Peyer's patch (tissue), 4 donors: Measurements from ENCODE around the gene PIF1. TPM values are rescaled to one million over a fixed set of nuclear protein-coding genes. Genes with fewer than 3 reads are reported as not detected.
"Not testable (repeated sequence)": the region's sequence is repeated elsewhere in the genome, so short reads cannot be mapped to it uniquely, and the experiment has no call there.

Experiments used
- DNase-seq, 3 donors: peaks; one replicate each; pipeline ENCODE4 v3.0.0-alpha.2; 2017 to 2019
- H3K27ac ChIP-seq, 4 donors: fragments of 200-600 bp; sonication (generic); one replicate each; pipeline ENCODE4 v1.5.1; 2016 to 2019
- H3K27me3 ChIP-seq, 2 donors: fragments of 200-600 bp; sonication (generic); one replicate each; pipeline ENCODE4 v1.5.1; 2019
- H3K36me3 ChIP-seq, 3 donors: fragments of 200-600 bp; sonication (generic); one replicate each; pipeline ENCODE4 v1.5.1; 2016 to 2019
- H3K4me1 ChIP-seq, 4 donors: fragments of 200-600 bp; sonication (generic); one replicate each; pipeline ENCODE4 v1.5.1; 2016 to 2019
- H3K4me3 ChIP-seq, 4 donors: fragments of 200-600 bp; sonication (generic); 1 replicate in 3 of 4; 2 replicates in 1 of 4; pipeline ENCODE4 v1.5.1; 2016 to 2019; ENCODE audit warnings: mild to moderate bottlenecking in 1 of 4
- H3K9me3 ChIP-seq, 4 donors: fragments of 200-600 bp; sonication (generic); one replicate each; pipeline ENCODE4 v1.5.1; 2016 to 2019; ENCODE audit warnings: mild to moderate bottlenecking in 1 of 4
- CTCF ChIP-seq, 6 experiments: fragments of 450-650 bp in 4 of 6; fragments of 200-600 bp in 2 of 6; sonication (generic) in 1 of 6; IDR thresholded peaks; one replicate each; pipeline ENCODE4 v1.5.1; 2017 to 2019; ENCODE audit warnings: antibody characterized with exemption in 6 of 6, mild to moderate bottlenecking in 3 of 6, moderate library complexity in 1 of 6
- POLR2A ChIP-seq, 2 donors: fragments of 450-650 bp; IDR thresholded peaks; one replicate each; pipeline ENCODE4 v1.5.1; 2017; ENCODE audit warnings: antibody characterized with exemption in 2 of 2, mild to moderate bottlenecking in 2 of 2, moderate library complexity in 2 of 2
- total RNA-seq, 4 donors: library from RNA; depleted of rRNA; stranded (reverse); fragments of >200 nt; gene quantifications; one replicate each; pipeline ENCODE4 v1.1.0, GENCODE V29; 2016

PIF1 gene
- total RNA-seq, 4 donors from 2014 or later: 3.5 to 8.5 (median 6.9) TPM

GRCh38 chr15:64836023-64836536 is 10.6 kb upstream of the PIF1 start:
- TF ChIP-seq CTCF (IDR thresholded peaks at IDR 0.05) (peak in 1 of 6 experiments; percentile 23), POLR2A (IDR thresholded peaks at IDR 0.05) (no peak)
- Histone ChIP-seq H3K27me3 (no peaks in the 10 kb centered on the region), H3K36me3 (no peaks in the 10 kb centered on the region), H3K9me3 (no peaks in the 10 kb centered on the region), H3K4me3 (peak overlapping the region in 2 of 4 donors; percentile 6), H3K4me1 (peaks cover 0 to 11% (median 5%) of the 10 kb centered on the region in 4 donors), H3K27ac (peak overlapping the region; percentile 16 to 74 (median 48))
- DNase-seq: no peak

GRCh38 chr15:64833690-64834089 is 8.2 kb upstream of the PIF1 start:
- no peak overlapping the region for H3K27ac ChIP-seq
- H3K36me3 ChIP-seq: no peaks in the 10 kb centered on the region
- H3K9me3 ChIP-seq: no peaks in the 10 kb centered on the region
- no peak for TF ChIP-seq POLR2A (IDR thresholded peaks at IDR 0.05)
- TF ChIP-seq CTCF (IDR thresholded peaks at IDR 0.05): no peak
- no peak overlapping the region for H3K4me3 ChIP-seq
- no peak for DNase-seq
- peaks cover 0 to 6% (median 3%) of the 10 kb centered on the region in 4 donors for H3K4me1 ChIP-seq
- H3K27me3 ChIP-seq: no peaks in the 10 kb centered on the region

- TF ChIP-seq CTCF (IDR thresholded peaks at IDR 0.05): no peak
- TF ChIP-seq POLR2A (IDR thresholded peaks at IDR 0.05): no peak
- Histone ChIP-seq H3K9me3 (no peaks in the 10 kb centered on the region), H3K4me1 (peaks cover 3 to 19% (median 8%) of the 10 kb centered on the region in 4 donors), H3K27me3 (no peaks in the 10 kb centered on the region), H3K27ac (no peak overlapping the region), H3K36me3 (no peaks in the 10 kb centered on the region), H3K4me3 (no peak overlapping the region)
- DNase-seq: no peak
Observed at GRCh38 chr15:64828985-64829384, 3.5 kb upstream of the PIF1 start.

GRCh38 chr15:64824929-64825430 is 467 bp downstream of the PIF1 start:
- DNase-seq: no peak
- H3K4me3 ChIP-seq: peak overlapping the region; percentile 23 to 56 (median 51)
- TF ChIP-seq POLR2A (IDR thresholded peaks at IDR 0.05) (no peak), CTCF (IDR thresholded peaks at IDR 0.05) (no peak)
- peaks cover 3 to 27% (median 9%) of the 10 kb centered on the region in 4 donors for H3K4me1 ChIP-seq
- H3K27ac ChIP-seq: peak overlapping the region in 2 of 4 donors; percentile 29 to 77
- H3K36me3 ChIP-seq: no peaks in the 10 kb centered on the region
- no peaks in the 10 kb centered on the region for H3K27me3 ChIP-seq
- H3K9me3 ChIP-seq: no peaks in the 10 kb centered on the region

- H3K27ac ChIP-seq: no peak overlapping the region
- H3K4me1 ChIP-seq: no peaks in the 10 kb centered on the region
- H3K4me3 ChIP-seq: no peak overlapping the region
- DNase-seq: no peak
- TF ChIP-seq CTCF (IDR thresholded peaks at IDR 0.05) (no peak), POLR2A (IDR thresholded peaks at IDR 0.05) (no peak)
- no peaks in the 10 kb centered on the region for H3K27me3 ChIP-seq
- no peaks in the 10 kb centered on the region for H3K36me3 ChIP-seq
- no peaks in the 10 kb centered on the region for H3K9me3 ChIP-seq
Observed at GRCh38 chr15:64816452-64816851, 9.0 kb downstream of the PIF1 start.

GRCh38 chr15:64814965-64815364 is 10.5 kb downstream of the PIF1 start:
- not testable (repeated sequence) for H3K36me3 ChIP-seq, H3K9me3 ChIP-seq, H3K27me3 ChIP-seq, H3K27ac ChIP-seq, H3K4me1 ChIP-seq, DNase-seq, H3K4me3 ChIP-seq

- DNase-seq: not testable (repeated sequence)
Observed at GRCh38 chr15:64814283-64814682, 11.2 kb downstream of the PIF1 start.

More at GRCh38 chr15:64814283-64814682, 11.2 kb downstream of the PIF1 start:
- not testable (repeated sequence) for H3K36me3 ChIP-seq, H3K27ac ChIP-seq, H3K9me3 ChIP-seq, H3K4me1 ChIP-seq, H3K4me3 ChIP-seq, H3K27me3 ChIP-seq
